ENCODE data around the gene KCNIP4. TPM values are rescaled to one million over a fixed set of nuclear protein-coding genes. Genes with fewer than 3 reads are reported as not detected.

Gene KCNIP4
- total RNA-seq, 1 donor from 2014 or later: not detected

GRCh38 chr4:20997886-20998285 lies 950.7 kb downstream of the KCNIP4 start:
- intact Hi-C loops (cut with DNase I): no loop called here
- ATAC-seq (no peak), DNase-seq (ENCODE audit: low spot score) (no peak)

GRCh38 chr4:20995610-20996009 lies 953.0 kb downstream of the KCNIP4 start:
- intact Hi-C loops (cut with DNase I): no loop called here
- DNase-seq (ENCODE audit: low spot score) (no peak), ATAC-seq (no peak)

- DNase-seq (ENCODE audit: low spot score) (no peak), ATAC-seq (no peak)
- intact Hi-C loops (cut with DNase I): no loop called here
Observed at GRCh38 chr4:20995015-20995414, 953.6 kb downstream of the KCNIP4 start.

- intact Hi-C loops (cut with DNase I): no loop called here
- DNase-seq (ENCODE audit: low spot score) (no peak), ATAC-seq (no peak)
Observed at GRCh38 chr4:20992002-20992401, 956.6 kb downstream of the KCNIP4 start.

GRCh38 chr4:20987191-20987590 lies 961.4 kb downstream of the KCNIP4 start:
- DNase-seq (ENCODE audit: low spot score) (no peak), ATAC-seq (no peak)
- intact Hi-C loops (cut with DNase I): no loop called here

GRCh38 chr4:20984576-20984836 lies 964.1 kb downstream of the KCNIP4 start:
- ATAC-seq (no peak), DNase-seq (ENCODE audit: low spot score) (no peak)
- intact Hi-C loops (cut with DNase I): no loop called here

GRCh38 chr4:20983763-20984575 lies 964.6 kb downstream of the KCNIP4 start:
- ATAC-seq: peak; percentile 30
- intact Hi-C loops (cut with DNase I): no loop called here
- no peak for DNase-seq (ENCODE audit: low spot score)

- intact Hi-C loops (cut with DNase I): no loop called here
- ATAC-seq (no peak), DNase-seq (ENCODE audit: low spot score) (no peak)
Observed at GRCh38 chr4:20982544-20982943, 966.0 kb downstream of the KCNIP4 start.

- intact Hi-C loops (cut with DNase I): no loop called here
- ATAC-seq (no peak), DNase-seq (ENCODE audit: low spot score) (no peak)
Observed at GRCh38 chr4:20960291-20960690, 988.3 kb downstream of the KCNIP4 start.

- intact Hi-C loops (cut with DNase I): no loop called here
- no peak for ATAC-seq
- no peak for DNase-seq (ENCODE audit: low spot score)
Observed at GRCh38 chr4:20954541-20954940, 994.0 kb downstream of the KCNIP4 start.

GRCh38 chr4:20944961-20945360 lies 1003.6 kb downstream of the KCNIP4 start:
- DNase-seq (ENCODE audit: low spot score) (no peak), ATAC-seq (no peak)
- intact Hi-C loops (cut with DNase I): no loop called here

GRCh38 chr4:20944451-20944850 lies 1004.1 kb downstream of the KCNIP4 start:
- ATAC-seq (no peak), DNase-seq (ENCODE audit: low spot score) (no peak)
- intact Hi-C loops (cut with DNase I): no loop called here

GRCh38 chr4:20938204-20938603 lies 1010.4 kb downstream of the KCNIP4 start:
- intact Hi-C loops (cut with DNase I): no loop called here
- ATAC-seq (no peak), DNase-seq (ENCODE audit: low spot score) (no peak)

GRCh38 chr4:20926529-20926928 lies 1022.0 kb downstream of the KCNIP4 start:
- no peak for ATAC-seq
- no peak for DNase-seq (ENCODE audit: low spot score)
- intact Hi-C loops (cut with DNase I): no loop called here

- DNase-seq (ENCODE audit: low spot score) (no peak), ATAC-seq (no peak)
- intact Hi-C loops (cut with DNase I): no loop called here
Observed at GRCh38 chr4:20925176-20925575, 1023.4 kb downstream of the KCNIP4 start.

- ATAC-seq: no peak
- intact Hi-C loops (cut with DNase I): no loop called here
- no peak for DNase-seq (ENCODE audit: low spot score)
Observed at GRCh38 chr4:20922962-20923361, 1025.6 kb downstream of the KCNIP4 start.

GRCh38 chr4:20916106-20916505 lies 1032.5 kb downstream of the KCNIP4 start:
- no peak for ATAC-seq
- intact Hi-C loops (cut with DNase I): no loop called here
- DNase-seq (ENCODE audit: low spot score): no peak

- intact Hi-C loops (cut with DNase I): no loop called here
- DNase-seq (ENCODE audit: low spot score) (no peak), ATAC-seq (no peak)
Observed at GRCh38 chr4:20904966-20905365, 1043.6 kb downstream of the KCNIP4 start.

- intact Hi-C loops (cut with DNase I): no loop called here
- no peak for ATAC-seq
Observed at GRCh38 chr4:20901851-20902250, 1046.7 kb downstream of the KCNIP4 start.

GRCh38 chr4:20899591-20899990 lies 1049.0 kb downstream of the KCNIP4 start:
- intact Hi-C loops (cut with DNase I): no loop called here
- ATAC-seq (no peak), DNase-seq (ENCODE audit: low spot score) (no peak)

More at GRCh38 chr4:20901851-20902250, 1046.7 kb downstream of the KCNIP4 start:
- DNase-seq (ENCODE audit: low spot score): no peak

- ATAC-seq (no peak), DNase-seq (ENCODE audit: low spot score) (no peak)
- intact Hi-C loops (cut with DNase I): no loop called here
Observed at GRCh38 chr4:20895988-20896387, 1052.6 kb downstream of the KCNIP4 start.
